Endothelial cell of umbilical vein (primary cell): ENCODE data around the gene KAT8.

ENCODE experiments used
- EZH2 ChIP-seq: IDR thresholded peaks from 2 replicates; pipeline ENCODE4 v1.6.1; 2012; ENCODE audit warnings: borderline replicate concordance, low read depth, mild to moderate bottlenecking, moderate library complexity, low read length, inconsistent platforms; ENCODE audit not compliant: severe bottlenecking
- GATA2 ChIP-seq: IDR thresholded peaks from 2 replicates; pipeline ENCODE4 v1.7.0; 2011; ENCODE audit warnings: low read depth, mild to moderate bottlenecking, moderate library complexity, mixed read lengths, low read length; ENCODE audit not compliant: insufficient read length, insufficient read depth
- MYC ChIP-seq: IDR thresholded peaks from one replicate; pipeline ENCODE4 v1.6.1; 2011; ENCODE audit warnings: mild to moderate bottlenecking, low read depth, low read length
- POLR2A ChIP-seq: IDR thresholded peaks from 2 replicates; pipeline ENCODE4 v1.6.1; 2012; ENCODE audit warnings: low read depth, mild to moderate bottlenecking, control low read depth, low read length
- POLR2AphosphoS5 ChIP-seq: IDR thresholded peaks from 2 replicates; pipeline ENCODE4 v1.6.1; 2012; ENCODE audit warnings: low read depth, mild to moderate bottlenecking, control low read depth, low read length, moderate library complexity; ENCODE audit not compliant: insufficient read depth
- TF ChIP-seq, protein P1 (sequence below), 2 donors: IDR thresholded peaks; 1 replicate in 1 of 2; 2 replicates in 1 of 2; pipeline ENCODE4 v1.5.1; 2011; ENCODE audit warnings: low read length in 2 of 2, mild to moderate bottlenecking in 2 of 2, moderate library complexity in 2 of 2, control low read depth in 1 of 2, inconsistent platforms in 1 of 2, low read depth in 1 of 2; ENCODE audit not compliant: insufficient read depth in 1 of 2; ENCODE audit errors: extremely low read depth in 1 of 2
- TF ChIP-seq, protein P2 (sequence below): IDR thresholded peaks from 2 replicates; pipeline ENCODE4 v1.6.1; 2011; ENCODE audit not compliant: insufficient read depth, insufficient read length

- TF ChIP-seq, protein P1, sequence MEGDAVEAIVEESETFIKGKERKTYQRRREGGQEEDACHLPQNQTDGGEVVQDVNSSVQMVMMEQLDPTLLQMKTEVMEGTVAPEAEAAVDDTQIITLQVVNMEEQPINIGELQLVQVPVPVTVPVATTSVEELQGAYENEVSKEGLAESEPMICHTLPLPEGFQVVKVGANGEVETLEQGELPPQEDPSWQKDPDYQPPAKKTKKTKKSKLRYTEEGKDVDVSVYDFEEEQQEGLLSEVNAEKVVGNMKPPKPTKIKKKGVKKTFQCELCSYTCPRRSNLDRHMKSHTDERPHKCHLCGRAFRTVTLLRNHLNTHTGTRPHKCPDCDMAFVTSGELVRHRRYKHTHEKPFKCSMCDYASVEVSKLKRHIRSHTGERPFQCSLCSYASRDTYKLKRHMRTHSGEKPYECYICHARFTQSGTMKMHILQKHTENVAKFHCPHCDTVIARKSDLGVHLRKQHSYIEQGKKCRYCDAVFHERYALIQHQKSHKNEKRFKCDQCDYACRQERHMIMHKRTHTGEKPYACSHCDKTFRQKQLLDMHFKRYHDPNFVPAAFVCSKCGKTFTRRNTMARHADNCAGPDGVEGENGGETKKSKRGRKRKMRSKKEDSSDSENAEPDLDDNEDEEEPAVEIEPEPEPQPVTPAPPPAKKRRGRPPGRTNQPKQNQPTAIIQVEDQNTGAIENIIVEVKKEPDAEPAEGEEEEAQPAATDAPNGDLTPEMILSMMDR (IDR thresholded peaks at IDR 0.05; ENCODE audit: extremely low read depth in 1 of 2, insufficient read depth in 1 of 2, low read depth in 1 of 2, low read length in 2 of 2) = no peak
- TF ChIP-seq POLR2A = no peak
- TF ChIP-seq POLR2AphosphoS5 = no peak
- no peak for TF ChIP-seq MYC
- TF ChIP-seq, protein P2, sequence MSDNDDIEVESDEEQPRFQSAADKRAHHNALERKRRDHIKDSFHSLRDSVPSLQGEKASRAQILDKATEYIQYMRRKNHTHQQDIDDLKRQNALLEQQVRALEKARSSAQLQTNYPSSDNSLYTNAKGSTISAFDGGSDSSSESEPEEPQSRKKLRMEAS = no peak
- TF ChIP-seq EZH2 = no peak
- TF ChIP-seq GATA2 = no peak
These were observed 30.0 kb upstream of the KAT8 start for GRCh38 chr16:31087481-31087880.
